Ramos (cell line): ENCODE measurements around the gene RASD2.

Experiments used
- in situ Hi-C: fragments of 300-500 bp; cut with MboI; formaldehyde crosslinking; loops from one replicate; pipeline ENCODE4 v1.14.3; 2022; ENCODE audit warnings: low sequenced_read_pairs; ENCODE audit not compliant: unreplicated experiment

RASD2 gene

GRCh38 chr22:35577799-35578659 is 37.4 kb downstream of the RASD2 start:
- in situ Hi-C loops: no loop called here

GRCh38 chr22:35578836-35579575 is 38.4 kb downstream of the RASD2 start:
- in situ Hi-C loops: no loop called here

- in situ Hi-C loops: loop anchor here (5.0 kb wide), 1 partner anchor 148 kb away; no protein-coding TSS in a partner anchor
Measured at GRCh38 chr22:35580351-35581022, 39.9 kb downstream of the RASD2 start.

GRCh38 chr22:35581023-35581413 is 40.4 kb downstream of the RASD2 start:
- in situ Hi-C loops: loop anchor here (5.0 kb wide), 1 partner anchor 149 kb away; no protein-coding TSS in a partner anchor

GRCh38 chr22:35582218-35582860 is 41.7 kb downstream of the RASD2 start:
- in situ Hi-C loops: loop anchor here (5.0 kb wide), 1 partner anchor 150 kb away; no protein-coding TSS in a partner anchor

- in situ Hi-C loops: loop anchor here (5.0 kb wide), 1 partner anchor 151 kb away; no protein-coding TSS in a partner anchor
Measured at GRCh38 chr22:35582861-35583670, 42.4 kb downstream of the RASD2 start.

- in situ Hi-C loops: loop anchor here (5.0 kb wide), 1 partner anchor 234 kb away; no protein-coding TSS in a partner anchor
Measured at GRCh38 chr22:35586771-35587170, 46.1 kb downstream of the RASD2 start.

GRCh38 chr22:35587447-35587870 is 46.8 kb downstream of the RASD2 start:
- in situ Hi-C loops: loop anchor here (5.0 kb wide), 1 partner anchor 235 kb away; no protein-coding TSS in a partner anchor

GRCh38 chr22:35587896-35588295 is 47.3 kb downstream of the RASD2 start:
- in situ Hi-C loops: loop anchor here (5.0 kb wide), 1 partner anchor 236 kb away; no protein-coding TSS in a partner anchor

GRCh38 chr22:35589071-35589755 is 48.6 kb downstream of the RASD2 start:
- in situ Hi-C loops: loop anchor here (5.0 kb wide), 1 partner anchor 237 kb away; no protein-coding TSS in a partner anchor

- in situ Hi-C loops: loop anchor here (5.0 kb wide), 1 partner anchor 237 kb away; no protein-coding TSS in a partner anchor
Measured at GRCh38 chr22:35589756-35590093, 49.1 kb downstream of the RASD2 start.

GRCh38 chr22:35590634-35591295 is 50.1 kb downstream of the RASD2 start:
- in situ Hi-C loops: no loop called here

- in situ Hi-C loops: no loop called here
Measured at GRCh38 chr22:35591714-35592417, 51.2 kb downstream of the RASD2 start.

- in situ Hi-C loops: no loop called here
Measured at GRCh38 chr22:35592418-35592967, 51.9 kb downstream of the RASD2 start.

- in situ Hi-C loops: no loop called here
Measured at GRCh38 chr22:35593071-35593890, 52.6 kb downstream of the RASD2 start.

GRCh38 chr22:35593891-35594470 is 53.4 kb downstream of the RASD2 start:
- in situ Hi-C loops: no loop called here
